GM18511 (cell line): ENCODE data around the gene HOTAIR.

Experiments
- ATAC-seq: cut with Tn5 transposase; IDR thresholded peaks from one replicate; pipeline ENCODE4 v1.9.1; 2021; ENCODE audit warnings: mild to moderate bottlenecking, moderate library complexity; ENCODE audit not compliant: unreplicated experiment

Gene HOTAIR

DNA sequence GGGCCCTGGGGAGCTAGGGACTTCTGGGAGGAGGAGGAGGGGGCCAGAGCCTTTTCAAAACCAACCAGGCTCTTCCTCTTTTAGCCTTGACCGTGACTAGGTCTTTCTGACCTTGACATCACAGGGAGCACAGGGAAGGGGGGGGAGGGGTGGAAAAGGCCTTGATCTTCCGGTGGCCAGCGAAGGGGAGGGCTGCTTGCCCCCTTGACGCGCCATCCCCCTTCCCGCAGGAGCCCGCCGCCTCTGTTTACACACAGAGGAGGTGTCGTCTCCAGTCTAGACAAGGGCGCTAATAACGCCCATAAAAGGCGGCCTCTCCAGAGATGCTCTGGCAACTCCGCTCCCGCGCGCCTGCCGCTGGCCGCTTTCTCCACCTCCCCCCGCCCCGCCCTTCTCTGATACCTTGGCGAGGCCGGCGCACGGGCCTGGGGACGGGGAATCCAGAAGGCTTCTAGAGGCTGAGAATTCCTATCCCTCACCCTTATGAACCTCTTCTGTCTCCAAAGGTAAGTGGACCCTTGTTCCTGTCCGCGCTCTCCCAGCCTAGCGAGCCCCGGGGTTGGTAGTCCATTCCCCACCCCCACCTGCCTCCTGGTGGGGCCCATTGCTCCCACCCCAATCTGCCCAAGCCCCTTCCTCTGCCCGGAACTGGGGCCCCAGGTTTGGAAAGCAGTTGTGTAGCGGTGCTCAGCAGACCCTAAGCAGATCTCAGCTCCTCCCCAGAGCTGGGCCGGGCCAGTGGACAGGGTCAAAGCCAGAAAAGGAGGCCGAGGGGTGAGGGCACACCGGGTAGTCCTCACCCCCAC, 24.9 kb downstream of the HOTAIR start:
- ATAC-seq = no peak

DNA sequence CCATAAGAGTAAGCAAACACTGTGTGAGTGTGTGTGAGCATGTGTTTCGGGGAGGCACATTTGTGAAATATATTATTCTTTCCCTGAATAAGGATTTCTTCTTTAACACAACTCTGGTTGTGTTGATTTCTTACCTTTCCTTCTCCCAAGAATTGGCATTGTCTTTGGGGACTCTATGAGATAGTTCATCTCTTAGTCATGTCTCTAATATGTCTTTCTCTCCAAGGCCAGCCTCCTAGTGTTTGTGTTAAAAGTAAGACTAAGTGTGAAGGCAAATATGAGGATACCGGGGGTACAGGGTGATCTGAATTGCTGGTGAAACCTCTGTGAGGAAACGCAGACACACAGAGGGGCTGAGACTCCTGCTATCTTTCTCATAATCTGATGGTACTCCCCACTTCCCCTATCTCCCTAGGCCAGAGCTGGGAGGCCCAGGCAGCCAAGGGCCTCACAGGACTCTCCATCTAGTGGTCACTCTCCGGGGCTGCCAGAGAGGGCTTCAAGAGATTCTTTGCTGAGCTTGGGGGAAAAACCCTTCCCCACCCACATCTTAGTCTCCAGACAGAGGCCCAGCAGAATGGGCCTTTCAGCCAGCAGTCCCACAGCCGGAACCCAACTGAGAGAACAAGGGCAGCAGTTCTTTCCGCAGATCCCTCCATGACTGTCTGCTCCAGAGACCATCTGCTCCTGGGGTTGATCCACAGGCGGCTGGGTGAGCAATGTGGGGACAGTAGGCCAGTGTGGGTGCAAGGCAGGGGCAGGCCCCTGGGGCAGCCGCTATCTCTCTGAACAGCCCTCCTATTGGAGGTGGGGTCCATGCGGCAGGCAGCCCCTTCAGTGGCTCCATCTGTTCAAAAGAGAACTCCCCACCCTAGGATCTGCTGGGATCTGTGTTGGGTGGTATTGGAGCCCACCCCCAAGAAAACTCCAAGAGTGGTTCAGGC, 25.8 kb downstream of the HOTAIR start:
- ATAC-seq = no peak

DNA sequence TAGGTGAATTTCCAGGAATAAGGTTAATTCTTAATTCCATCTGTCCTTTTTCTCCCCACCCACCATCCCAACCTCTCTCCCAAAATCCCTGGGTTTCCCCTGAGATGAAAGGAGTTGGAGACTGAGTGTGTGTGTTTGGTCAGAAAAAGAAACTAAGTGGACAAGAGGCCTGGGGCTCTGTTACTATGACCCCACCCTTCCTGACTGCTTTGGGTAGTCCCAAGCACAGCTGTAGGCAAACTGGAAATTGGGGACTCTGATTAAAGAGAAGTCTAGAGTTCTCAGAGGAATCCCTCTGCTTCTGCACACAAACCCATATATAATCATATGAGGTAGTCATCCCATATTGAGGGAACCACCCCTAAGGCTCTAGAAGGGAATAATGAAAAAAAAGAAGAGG, 27.0 kb downstream of the HOTAIR start:
- ATAC-seq = no peak

DNA sequence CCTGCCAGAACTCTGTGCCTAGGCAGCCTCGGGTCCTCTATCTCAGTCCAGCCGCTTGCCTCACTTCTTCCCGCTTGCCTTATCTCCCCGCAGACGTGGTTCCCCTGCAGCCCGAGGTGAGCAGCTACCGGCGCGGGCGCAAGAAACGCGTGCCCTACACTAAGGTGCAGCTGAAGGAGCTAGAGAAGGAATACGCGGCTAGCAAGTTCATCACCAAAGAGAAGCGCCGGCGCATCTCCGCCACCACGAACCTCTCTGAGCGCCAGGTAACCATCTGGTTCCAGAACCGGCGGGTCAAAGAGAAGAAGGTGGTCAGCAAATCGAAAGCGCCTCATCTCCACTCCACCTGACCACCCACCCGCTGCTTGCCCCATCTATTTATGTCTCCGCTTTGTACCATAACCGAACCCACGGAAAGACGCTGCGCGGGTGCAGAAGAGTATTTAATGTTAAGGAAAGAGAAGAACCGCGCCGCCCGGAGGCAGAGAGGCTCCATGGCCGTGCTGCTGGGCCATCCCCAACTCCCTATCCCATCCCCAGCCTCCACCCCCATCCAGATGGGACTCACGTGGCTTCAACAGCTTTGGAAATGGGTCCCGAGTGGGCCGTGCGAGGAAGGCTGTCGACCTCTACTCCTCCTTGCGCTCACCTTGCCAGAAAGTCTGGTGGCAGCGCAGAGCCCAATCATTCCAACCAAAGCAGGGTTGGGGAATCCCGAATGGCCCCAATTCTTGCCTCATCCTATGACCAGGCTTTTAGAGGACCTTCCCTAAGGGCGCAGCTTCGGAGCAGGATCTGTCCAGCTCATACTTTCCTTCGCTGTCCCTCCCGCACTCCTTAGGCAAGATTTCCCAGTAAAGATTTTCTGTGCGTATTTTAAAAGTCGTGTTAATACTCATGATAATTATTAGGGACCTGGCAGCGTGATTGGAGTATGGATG, 29.6 kb downstream of the HOTAIR start:
- no peak for ATAC-seq

DNA sequence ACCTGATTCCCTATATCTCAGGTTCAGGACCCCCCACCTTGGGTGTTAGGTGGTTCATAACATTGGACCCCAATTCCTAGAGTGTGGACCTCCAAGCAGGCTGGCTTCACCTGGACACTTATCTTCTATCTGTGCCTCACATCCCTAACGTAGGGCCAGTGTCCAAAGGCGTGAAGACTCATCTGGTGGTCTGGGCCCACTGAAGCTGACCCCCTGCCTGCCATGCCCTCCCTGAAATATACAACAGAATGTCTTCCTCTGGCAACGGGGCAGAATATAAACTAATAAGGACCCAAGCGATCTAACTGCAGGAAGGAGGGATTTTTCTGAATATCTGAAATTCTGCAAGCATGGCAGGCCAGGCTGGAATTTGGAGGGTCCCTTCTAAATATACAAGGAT, 30.5 kb downstream of the HOTAIR start:
- ATAC-seq = no peak

DNA sequence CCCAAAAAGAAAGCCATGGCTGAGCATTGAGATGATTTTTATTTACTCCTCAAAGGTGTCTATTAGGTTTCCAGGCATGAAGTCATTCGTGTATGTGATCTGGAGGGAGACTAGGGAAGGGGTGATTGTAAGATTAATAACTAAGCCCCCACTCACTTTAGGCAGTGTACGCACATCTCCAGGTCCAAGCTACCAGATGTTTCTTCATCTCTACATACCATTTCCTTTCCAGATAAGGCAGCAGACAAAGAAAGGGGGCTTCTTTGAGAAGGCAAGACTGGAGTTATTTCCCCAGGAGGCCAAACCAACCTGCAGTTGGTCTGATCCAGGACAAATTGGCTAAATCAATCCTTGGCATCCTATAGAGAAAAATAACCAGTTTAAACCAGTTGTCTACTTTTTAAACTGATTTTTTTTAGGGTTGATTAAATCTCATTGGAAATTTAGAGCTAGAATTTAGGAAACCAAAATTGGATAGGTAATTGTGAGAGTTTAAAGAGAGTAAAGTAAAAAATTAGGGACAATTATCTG, 32.2 kb downstream of the HOTAIR start:
- no peak for ATAC-seq

- no peak for ATAC-seq
These were observed 33.0 kb downstream of the HOTAIR start for GRCh38 chr12:53941750-53942149.

DNA sequence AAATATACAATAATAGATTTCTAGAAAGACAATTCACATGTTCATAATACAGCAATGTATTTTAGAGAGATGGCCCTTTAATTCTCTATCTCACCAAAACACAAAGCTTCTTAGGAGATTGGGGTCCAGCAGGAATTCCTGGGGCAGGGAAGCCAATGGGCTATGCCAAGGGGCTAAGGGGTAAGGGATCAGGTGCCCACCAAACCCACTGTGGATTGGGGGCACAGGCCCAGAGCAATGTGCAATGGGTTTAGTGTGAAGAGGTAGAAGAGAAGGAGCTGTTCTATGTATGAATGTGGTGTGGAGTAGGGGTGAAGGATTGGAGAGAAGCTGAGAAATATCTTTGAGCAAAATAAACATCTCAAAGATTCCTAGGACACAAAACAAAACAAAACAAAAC, 33.6 kb downstream of the HOTAIR start:
- ATAC-seq = no peak

- no peak for ATAC-seq
These were observed 34.2 kb downstream of the HOTAIR start for GRCh38 chr12:53940443-53941014.

- ATAC-seq = no peak
These were observed 35.3 kb downstream of the HOTAIR start for GRCh38 chr12:53939141-53940108.

- ATAC-seq = no peak
These were observed 36.2 kb downstream of the HOTAIR start, which contains the start of gene HOXC13 for GRCh38 chr12:53938326-53939140. Gene HOXC13, plus strand, starts transcription at chr12:53938831. Its CDS starts 76 bp downstream, at chr12:53938907.

- no peak for ATAC-seq
These were observed 37.0 kb downstream of the HOTAIR start for GRCh38 chr12:53937596-53938325.

- no peak for ATAC-seq
These were observed 37.7 kb downstream of the HOTAIR start for GRCh38 chr12:53937099-53937498.

GRCh38 chr12:53935383-53936341, 39.1 kb downstream of the HOTAIR start:
- no peak for ATAC-seq

DNA sequence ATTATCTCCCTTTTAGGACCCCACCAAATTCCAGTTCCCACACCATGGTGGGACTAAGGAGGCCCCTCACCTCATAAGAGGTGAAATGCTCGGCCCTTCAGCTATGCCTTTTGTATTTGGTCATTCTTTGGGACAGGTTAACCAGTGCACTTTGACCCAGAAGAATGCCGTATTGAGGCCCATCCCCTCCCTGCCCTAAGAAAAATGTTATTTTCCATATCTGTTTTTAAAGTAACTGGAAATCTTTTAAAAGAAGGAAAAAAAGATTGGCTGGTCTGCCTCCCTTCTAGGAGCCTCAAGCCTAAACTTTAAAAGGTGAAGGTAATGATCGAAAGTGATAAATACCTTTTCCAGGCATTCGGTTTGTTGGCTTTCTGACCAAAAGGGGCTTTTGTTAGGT, 41.8 kb downstream of the HOTAIR start:
- no peak for ATAC-seq

DNA sequence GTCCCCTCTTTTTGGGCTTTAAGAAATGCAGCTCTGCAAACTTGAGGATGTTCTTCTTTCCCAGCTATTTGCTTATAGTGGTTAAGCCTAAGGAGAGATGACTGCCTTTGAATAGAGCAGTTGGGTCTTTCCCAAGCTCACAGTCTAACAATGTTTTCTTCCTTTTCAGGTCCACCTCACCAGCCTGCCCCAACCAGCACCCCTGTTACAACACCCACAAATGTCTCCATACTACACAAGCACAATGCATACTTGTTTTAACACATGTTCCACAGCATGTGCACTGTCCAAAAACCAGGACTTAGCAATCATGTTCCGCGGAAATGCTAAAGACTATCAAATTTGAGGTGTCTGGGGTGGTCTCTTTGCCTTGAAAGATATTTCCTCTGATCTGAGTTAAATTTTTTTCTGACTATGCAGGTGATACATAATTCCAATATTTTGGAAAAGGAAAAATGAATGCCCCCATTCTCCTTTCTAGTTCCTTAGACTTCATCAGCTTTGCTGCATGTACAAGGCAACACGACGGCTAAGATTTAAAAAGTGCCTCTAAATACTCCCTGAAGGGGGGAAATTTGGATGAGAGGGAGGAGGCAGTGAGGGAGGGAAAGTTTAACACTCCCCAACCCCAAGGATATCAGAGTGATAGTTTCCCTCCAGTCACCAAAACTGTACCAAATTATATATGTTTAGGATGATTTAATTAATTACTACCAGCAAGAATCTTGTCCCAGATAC, 42.7 kb downstream of the HOTAIR start:
- no peak for ATAC-seq
